SK-N-SH (cell line): ENCODE results near the gene PDE2A. TPM values are rescaled to one million over a fixed set of nuclear protein-coding genes. Genes with fewer than 3 reads are reported as not detected.

Experiments used
- CTCF ChIA-PET: fragments of 300-600, 350-600 bp; formaldehyde crosslinking; extraction: SDS; loops from one replicate; lab custom pipeline; 2021; lab: Yijun Ruan, JAX
- POLR2A ChIA-PET: fragments of 350-600 bp; sonication (Branson Sonifier 250); formaldehyde crosslinking; extraction: SDS; loops from one replicate; lab custom pipeline; 2020; ENCODE audit warnings: antibody characterized with exemption, inconsistent platforms; lab: Yijun Ruan, JAX
- DNase-seq: peaks from one replicate; pipeline ENCODE4 v3.0.0; 2012
- H2AFZ ChIP-seq: fragments of 200-600 bp; sonication (generic); 2 replicates; pipeline ENCODE4 v1.8.1; 2016; ENCODE audit warnings: antibody characterized with exemption, mild to moderate bottlenecking, low read depth
- H3F3A ChIP-seq: fragments of 200-600 bp; sonication (generic); replicated peaks from 2 replicates; pipeline ENCODE3; 2016; ENCODE audit warnings: antibody characterized with exemption, mild to moderate bottlenecking; ENCODE audit not compliant: insufficient read depth
- H3K27ac ChIP-seq, 2 experiments: fragments of 200-500 bp in 1 of 2; fragments of 200-600 bp in 1 of 2; sonication (Bioruptor generic) in 1 of 2; sonication (generic), shearing (Covaris generic) in 1 of 2; 2 replicates each; pipeline versions ENCODE4 v1.5.1 to v1.6.1; 2014 to 2016; ENCODE audit warnings: low read depth in 2 of 2, inconsistent platforms in 1 of 2, low read length in 1 of 2, mild to moderate bottlenecking in 1 of 2, mixed read lengths in 1 of 2
- H3K27me3 ChIP-seq: fragments of 200-600 bp; sonication (generic), shearing (Covaris generic); 2 replicates; pipeline ENCODE4 v1.6.1; 2016; ENCODE audit warnings: mixed run types; ENCODE audit not compliant: insufficient read depth
- H3K36me3 ChIP-seq, 2 experiments: fragments of 200-500 bp in 1 of 2; fragments of 200-600 bp in 1 of 2; sonication (Bioruptor generic) in 1 of 2; sonication (generic) in 1 of 2; replicated peaks in 1 of 2; 2 replicates each; pipeline versions ENCODE3 to v1.5.1; 2014 to 2016; ENCODE audit warnings: low read length in 1 of 2, mild to moderate bottlenecking in 1 of 2; ENCODE audit not compliant: insufficient read depth in 2 of 2, control insufficient read depth in 1 of 2
- H3K4me1 ChIP-seq, 2 experiments: fragments of 200-500 bp in 1 of 2; fragments of 200-600 bp in 1 of 2; sonication (Bioruptor generic) in 1 of 2; sonication (generic), shearing (Covaris generic) in 1 of 2; 2 replicates each; pipeline versions ENCODE4 v1.5.1 to v1.6.1; 2014 to 2016; ENCODE audit warnings: low read depth in 1 of 2, low read length in 1 of 2, mixed run types in 1 of 2; ENCODE audit not compliant: insufficient read depth in 2 of 2, control insufficient read depth in 1 of 2
- H3K4me2 ChIP-seq: fragments of 200-600 bp; sonication (generic), shearing (Covaris generic); 2 replicates; pipeline ENCODE4 v1.6.1; 2017; ENCODE audit warnings: mixed run types
- H3K4me3 ChIP-seq, 2 experiments: fragments of 200-500 bp in 1 of 2; fragments of 200-600 bp in 1 of 2; sonication (Bioruptor generic) in 1 of 2; sonication (generic), shearing (Covaris generic) in 1 of 2; 2 replicates each; pipeline versions ENCODE4 v1.5.1 to v1.8.1; 2014 to 2016; ENCODE audit warnings: low read depth in 2 of 2, inconsistent platforms in 1 of 2, low read length in 1 of 2, mild to moderate bottlenecking in 1 of 2, mixed read lengths in 1 of 2, moderate library complexity in 1 of 2
- H3K79me2 ChIP-seq: fragments of 200-600 bp; sonication (generic); 2 replicates; pipeline ENCODE4 v1.8.1; 2017; ENCODE audit warnings: mild to moderate bottlenecking; ENCODE audit not compliant: insufficient read depth
- H3K9ac ChIP-seq: fragments of 200-600 bp; sonication (generic); 2 replicates; pipeline ENCODE4 v1.6.1; 2017; ENCODE audit warnings: mixed run types
- H3K9me2 ChIP-seq: fragments of 200-600 bp; sonication (generic); 2 replicates; pipeline ENCODE4 v1.6.1; 2017; ENCODE audit warnings: mixed run types
- H3K9me3 ChIP-seq: fragments of 200-600 bp; sonication (generic); 2 replicates; pipeline ENCODE4 v1.6.1; 2017; ENCODE audit warnings: mixed run types, mild to moderate bottlenecking, moderate library complexity
- H4K20me1 ChIP-seq: fragments of 200-600 bp; sonication (generic); 2 replicates; pipeline ENCODE4 v1.6.1; 2017; ENCODE audit warnings: mild to moderate bottlenecking, mixed run types; ENCODE audit not compliant: insufficient read depth
- CHD2 ChIP-seq: fragments of 150-350 bp; IDR thresholded peaks from 2 replicates; pipeline ENCODE4 v1.6.1; 2018; ENCODE audit warnings: low read length; ENCODE audit not compliant: partially characterized antibody
- EP300 ChIP-seq, 2 experiments: IDR thresholded peaks; 2 replicates each; pipeline versions ENCODE4 v1.4.0 to v1.6.1; 2012; ENCODE audit warnings: borderline replicate concordance in 1 of 2, low read depth in 1 of 2, low read length in 1 of 2
- FOXJ3 ChIP-seq: sonication (generic); formaldehyde crosslinking; IDR thresholded peaks from 2 replicates; pipeline ENCODE4 v1.5.1; 2020; ENCODE audit warnings: mild to moderate bottlenecking, missing genetic modification reagents
- FOXM1 ChIP-seq: IDR thresholded peaks from 2 replicates; pipeline ENCODE4 v1.4.0; 2012; ENCODE audit warnings: low read depth, mild to moderate bottlenecking
- MAX ChIP-seq: IDR thresholded peaks from 2 replicates; pipeline ENCODE4 v1.4.0; 2012; ENCODE audit warnings: low read depth
- POLR2AphosphoS5 ChIP-seq: IDR thresholded peaks from 2 replicates; pipeline ENCODE4 v1.6.1; 2012; ENCODE audit warnings: low read depth, low read length
- RCOR1 ChIP-seq: fragments of 150-350 bp; IDR thresholded peaks from 2 replicates; pipeline ENCODE4 v1.6.1; 2017; ENCODE audit warnings: antibody characterized with exemption, low read length
- REST ChIP-seq: IDR thresholded peaks from 2 replicates; pipeline ENCODE4 v1.6.1; 2012; ENCODE audit warnings: mild to moderate bottlenecking, low read depth, low read length, moderate library complexity
- RXRA ChIP-seq: IDR thresholded peaks from 2 replicates; pipeline ENCODE4 v1.4.0; 2012; ENCODE audit warnings: low read depth, mild to moderate bottlenecking, borderline replicate concordance
- SIN3A ChIP-seq: IDR thresholded peaks from 2 replicates; pipeline ENCODE4 v1.6.1; 2012; ENCODE audit warnings: low read depth, mild to moderate bottlenecking, low read length, moderate library complexity, borderline replicate concordance
- TCF12 ChIP-seq: IDR thresholded peaks from 2 replicates; pipeline ENCODE4 v1.4.0; 2012
- YY1 ChIP-seq: IDR thresholded peaks from 2 replicates; pipeline ENCODE4 v1.4.0; 2012; ENCODE audit warnings: low read depth, mild to moderate bottlenecking
- ZBTB33 ChIP-seq: IDR thresholded peaks from 2 replicates; pipeline ENCODE4 v1.4.0; 2012; ENCODE audit warnings: low read depth, borderline replicate concordance
- WGBS: methylation state at CpG from one replicate; pipeline ENCODE4 v1.1.6; 2017; ENCODE audit warnings: low lambda C conversion rate; 5-methylcytosine and 5-hydroxymethylcytosine counted together
- polyA plus RNA-seq, 3 experiments: library from polyadenylated mRNA; depleted of rRNA; stranded (reverse); fragments of >200 nt; gene quantifications; 2 replicates each; pipeline ENCODE4 v1.2.3, GENCODE V29; 2012

Gene PDE2A
- polyA plus RNA-seq, 1 of the 3 experiments (the other 2 are of a cell fraction) = 0.43 TPM

- TF ChIP-seq MAX = no peak
Observed at GRCh38 chr11:72629266-72629665, 45.0 kb downstream of the PDE2A start (continued).

- Histone ChIP-seq H3K36me3 (no peaks in the 10 kb centered on the region), H3K27ac (peak overlapping the region in 1 of 2 experiments; percentile 29; a peak in 1 of 4 replicates), H2AFZ (no peak overlapping the region), H3K4me1 (peaks cover 0 to 81% of the 10 kb centered on the region in 2 experiments; a peak in 2 of 4 replicates), H4K20me1 (no peaks in the 10 kb centered on the region), H3K4me2 (no peak overlapping the region), H3K27me3 (no peaks in the 10 kb centered on the region)
- POLR2A ChIA-PET = no interaction called here
- no peak for TF ChIP-seq POLR2AphosphoS5
- no peak for TF ChIP-seq FOXM1
- TF ChIP-seq ZBTB33 = no peak
- no peak for TF ChIP-seq SIN3A
- no peak for TF ChIP-seq YY1
- TF ChIP-seq EP300 (IDR thresholded peaks at IDR 0.05; ENCODE audit: borderline replicate concordance in 1 of 2, low read depth in 1 of 2, low read length in 1 of 2) = no peak
- TF ChIP-seq RXRA = no peak
- TF ChIP-seq RCOR1 = no peak
- no peak for TF ChIP-seq FOXJ3 (CRISPR knock-in tag)
- no peak for TF ChIP-seq CHD2
- no peak for TF ChIP-seq TCF12
- no peak for TF ChIP-seq REST
- TF ChIP-seq, all 33 proteins: peak for 0
- no peaks in the 10 kb centered on the region for H3K9me2 ChIP-seq
- H3K9me3 ChIP-seq = no peaks in the 10 kb centered on the region
- H3K79me2 ChIP-seq = no peaks in the 10 kb centered on the region
- WGBS = 71% methylated on average over 5 of the region's 7 CpGs
- no peak overlapping the region for H3K9ac ChIP-seq
- CTCF ChIA-PET = interaction anchor here (1.0 to 4.0 kb wide), 7 partner anchors 10 to 156 kb away, joined by 3 to 29 read pairs (median 13); no protein-coding TSS in a partner anchor
- DNase-seq = no peak
- H3K4me3 ChIP-seq = no peak overlapping the region
- H3F3A ChIP-seq = no peaks in the 10 kb centered on the region
Observed at GRCh38 chr11:72627594-72628281, 46.5 kb downstream of the PDE2A start.
